Prostate gland (tissue), 2 donors: ENCODE results near the gene KHDC1L.

Source experiments
- CTCF ChIP-seq, 4 experiments: fragments of 200-600 bp in 2 of 4; fragments of 450-650 bp in 2 of 4; sonication (generic) in 2 of 4; IDR thresholded peaks; 1 replicate in 3 of 4; 2 replicates in 1 of 4; pipeline ENCODE4 v1.5.1; 2016 to 2019; ENCODE audit warnings: antibody characterized with exemption in 4 of 4, mild to moderate bottlenecking in 2 of 4, moderate library complexity in 2 of 4
- POLR2A ChIP-seq: fragments of 450-650 bp; IDR thresholded peaks from one replicate; pipeline ENCODE4 v1.6.1; 2016; ENCODE audit warnings: antibody characterized with exemption, mild to moderate bottlenecking
- POLR2AphosphoS5 ChIP-seq: sonication (generic); formaldehyde crosslinking; IDR thresholded peaks from one replicate; pipeline ENCODE4 v1.6.1; 2017; ENCODE audit warnings: antibody characterized with exemption

GRCh38 chr6:73174646-73175045 is 50.6 kb downstream of the KHDC1L start:
- TF ChIP-seq CTCF (IDR thresholded peaks at IDR 0.05): no peak
- no peak for TF ChIP-seq POLR2A
- TF ChIP-seq POLR2AphosphoS5: no peak
